ENCODE measurements around the gene PLD1.

DNA sequence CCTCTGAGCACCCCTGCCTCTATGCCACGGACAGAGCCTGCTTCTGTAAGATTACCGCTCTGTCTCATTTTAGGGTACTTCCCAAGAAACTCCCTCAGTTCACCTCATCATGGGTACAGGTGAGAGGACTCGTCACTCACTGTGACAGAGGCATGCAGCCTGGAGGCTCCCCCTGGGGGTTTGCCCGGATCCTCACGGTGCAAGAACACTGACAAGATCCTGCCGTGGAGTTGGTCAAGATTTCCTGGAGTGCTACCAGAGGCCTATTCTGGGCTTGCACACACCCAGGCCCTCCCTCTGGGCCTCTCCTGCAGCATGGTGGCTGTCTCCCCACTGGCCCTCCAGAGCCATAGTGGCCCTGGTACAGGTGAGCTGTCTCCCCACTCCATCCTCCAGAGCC is 247.0 kb downstream of the PLD1 start:
- TF ChIP-seq, protein P1, sequence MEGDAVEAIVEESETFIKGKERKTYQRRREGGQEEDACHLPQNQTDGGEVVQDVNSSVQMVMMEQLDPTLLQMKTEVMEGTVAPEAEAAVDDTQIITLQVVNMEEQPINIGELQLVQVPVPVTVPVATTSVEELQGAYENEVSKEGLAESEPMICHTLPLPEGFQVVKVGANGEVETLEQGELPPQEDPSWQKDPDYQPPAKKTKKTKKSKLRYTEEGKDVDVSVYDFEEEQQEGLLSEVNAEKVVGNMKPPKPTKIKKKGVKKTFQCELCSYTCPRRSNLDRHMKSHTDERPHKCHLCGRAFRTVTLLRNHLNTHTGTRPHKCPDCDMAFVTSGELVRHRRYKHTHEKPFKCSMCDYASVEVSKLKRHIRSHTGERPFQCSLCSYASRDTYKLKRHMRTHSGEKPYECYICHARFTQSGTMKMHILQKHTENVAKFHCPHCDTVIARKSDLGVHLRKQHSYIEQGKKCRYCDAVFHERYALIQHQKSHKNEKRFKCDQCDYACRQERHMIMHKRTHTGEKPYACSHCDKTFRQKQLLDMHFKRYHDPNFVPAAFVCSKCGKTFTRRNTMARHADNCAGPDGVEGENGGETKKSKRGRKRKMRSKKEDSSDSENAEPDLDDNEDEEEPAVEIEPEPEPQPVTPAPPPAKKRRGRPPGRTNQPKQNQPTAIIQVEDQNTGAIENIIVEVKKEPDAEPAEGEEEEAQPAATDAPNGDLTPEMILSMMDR (IDR thresholded peaks at IDR 0.05; ENCODE audit: low read depth, low read length, poor library complexity, severe bottlenecking), result no peak
- no peak for TF ChIP-seq EZH2phosphoT487 (IDR thresholded peaks at IDR 0.05; ENCODE audit: borderline replicate concordance, low read length)
